ENCODE data around the gene KLHDC7A.
A peak's percentile ranks its signal among the peaks of the same experiment; 100 is the strongest.

KLHDC7A gene

GRCh38 chr1:18475234-18475905 is 5.4 kb upstream of the KLHDC7A start:
- H3K4me1 ChIP-seq (ENCODE audit: control insufficient read depth, low read depth, low read length), result peaks cover 19% of the 10 kb centered on the region
- H3K4me3 ChIP-seq (ENCODE audit: low read length), result no peak overlapping the region
- no peaks in the 10 kb centered on the region for H3K27me3 ChIP-seq (ENCODE audit: control insufficient read depth, insufficient read depth, low read length)
- no peak overlapping the region for H3K27ac ChIP-seq (ENCODE audit: low read length)
- H3K9ac ChIP-seq (ENCODE audit: low read length), result no peak overlapping the region
- H3K9me3 ChIP-seq (ENCODE audit: control insufficient read depth, low read depth, low read length), result no peaks in the 10 kb centered on the region
- no peaks in the 10 kb centered on the region for H3K36me3 ChIP-seq (ENCODE audit: control insufficient read depth, low read depth, low read length)

- no peaks in the 10 kb centered on the region for H3K27me3 ChIP-seq (ENCODE audit: control insufficient read depth, insufficient read depth, low read length)
- no peak overlapping the region for H3K9ac ChIP-seq (ENCODE audit: low read length)
- peaks cover 32% of the 10 kb centered on the region for H3K4me1 ChIP-seq (ENCODE audit: control insufficient read depth, low read depth, low read length)
- no peak overlapping the region for H3K27ac ChIP-seq (ENCODE audit: low read length)
- H3K4me3 ChIP-seq (ENCODE audit: low read length), result no peak overlapping the region
- H3K36me3 ChIP-seq (ENCODE audit: control insufficient read depth, low read depth, low read length), result peaks cover 7% of the 10 kb centered on the region
- H3K9me3 ChIP-seq (ENCODE audit: control insufficient read depth, low read depth, low read length), result no peaks in the 10 kb centered on the region
Observed at GRCh38 chr1:18479454-18479853, 1.3 kb upstream of the KLHDC7A start.

DNA sequence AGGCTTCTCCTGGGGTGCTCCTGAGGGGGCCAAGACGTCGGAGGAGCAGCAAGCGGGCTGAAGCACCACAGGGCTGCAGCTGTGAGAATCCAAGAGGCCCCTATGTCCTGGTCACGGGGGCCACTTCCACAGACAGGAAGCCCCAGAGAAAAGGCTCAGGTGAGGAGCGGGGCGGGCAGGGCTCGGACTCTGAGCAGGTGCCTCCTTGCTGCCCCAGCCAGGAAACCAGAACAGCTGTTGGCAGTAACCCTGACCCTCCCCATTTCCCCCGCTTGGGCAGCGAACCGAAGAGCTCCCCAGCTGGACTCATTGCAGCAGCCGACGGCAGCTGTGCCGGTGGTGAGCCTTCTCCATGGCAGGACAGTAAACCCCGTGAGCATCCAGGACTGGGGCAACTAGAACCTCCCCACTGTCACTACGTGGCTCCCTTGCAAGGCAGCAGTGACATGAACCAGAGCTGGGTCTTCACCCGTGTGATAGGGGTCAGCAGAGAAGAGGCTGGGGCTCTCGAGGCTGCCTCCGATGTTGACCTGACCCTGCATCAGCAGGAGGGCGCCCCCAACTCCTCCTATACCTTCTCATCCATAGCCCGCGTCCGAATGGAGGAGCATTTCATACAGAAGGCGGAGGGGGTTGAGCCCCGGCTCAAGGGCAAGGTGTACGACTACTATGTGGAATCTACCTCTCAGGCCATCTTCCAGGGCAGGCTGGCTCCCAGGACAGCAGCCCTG is 625 bp downstream of the KLHDC7A start:
- Histone ChIP-seq H3K4me1 (ENCODE audit: control insufficient read depth, low read depth, low read length) (peaks cover 31% of the 10 kb centered on the region), H3K27me3 (ENCODE audit: control insufficient read depth, insufficient read depth, low read length) (no peaks in the 10 kb centered on the region), H3K36me3 (ENCODE audit: control insufficient read depth, low read depth, low read length) (peaks cover 11% of the 10 kb centered on the region), H3K9ac (ENCODE audit: low read length) (no peak overlapping the region), H3K9me3 (ENCODE audit: control insufficient read depth, low read depth, low read length) (no peaks in the 10 kb centered on the region), H3K4me3 (ENCODE audit: low read length) (peak overlapping the region; percentile 37), H3K27ac (ENCODE audit: low read length) (peak overlapping the region; percentile 60)

- H3K9me3 ChIP-seq (ENCODE audit: control insufficient read depth, low read depth, low read length), result no peaks in the 10 kb centered on the region
- H3K36me3 ChIP-seq (ENCODE audit: control insufficient read depth, low read depth, low read length), result peaks cover 11% of the 10 kb centered on the region
- no peaks in the 10 kb centered on the region for H3K27me3 ChIP-seq (ENCODE audit: control insufficient read depth, insufficient read depth, low read length)
- no peak overlapping the region for H3K9ac ChIP-seq (ENCODE audit: low read length)
- no peak overlapping the region for H3K4me3 ChIP-seq (ENCODE audit: low read length)
- H3K4me1 ChIP-seq (ENCODE audit: control insufficient read depth, low read depth, low read length), result peaks cover 38% of the 10 kb centered on the region
- no peak overlapping the region for H3K27ac ChIP-seq (ENCODE audit: low read length)
Observed at GRCh38 chr1:18481921-18482701, 1.4 kb downstream of the KLHDC7A start.

DNA sequence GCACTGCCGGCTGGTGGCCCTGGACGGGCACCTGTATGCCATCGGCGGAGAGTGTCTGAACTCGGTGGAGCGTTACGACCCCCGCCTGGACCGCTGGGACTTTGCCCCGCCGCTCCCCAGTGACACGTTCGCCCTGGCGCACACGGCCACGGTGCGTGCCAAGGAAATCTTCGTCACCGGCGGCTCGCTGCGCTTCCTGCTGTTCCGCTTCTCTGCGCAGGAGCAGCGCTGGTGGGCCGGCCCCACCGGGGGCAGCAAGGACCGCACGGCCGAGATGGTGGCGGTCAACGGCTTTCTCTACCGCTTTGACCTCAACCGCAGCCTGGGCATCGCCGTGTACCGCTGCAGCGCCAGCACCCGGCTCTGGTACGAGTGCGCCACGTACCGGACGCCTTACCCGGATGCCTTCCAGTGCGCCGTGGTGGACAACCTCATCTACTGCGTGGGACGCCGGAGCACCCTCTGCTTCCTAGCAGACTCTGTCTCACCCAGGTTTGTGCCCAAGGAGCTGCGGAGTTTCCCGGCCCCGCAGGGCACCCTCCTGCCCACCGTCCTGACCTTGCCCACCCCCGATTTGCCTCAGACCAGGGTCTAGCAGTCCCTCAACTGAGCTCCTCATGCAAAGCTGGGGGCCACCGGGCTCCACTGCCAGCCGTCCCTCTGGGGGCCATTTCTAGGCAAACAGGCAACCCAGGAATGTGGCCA is 2.1 kb downstream of the KLHDC7A start:
- Histone ChIP-seq H3K36me3 (ENCODE audit: control insufficient read depth, low read depth, low read length) (peaks cover 11% of the 10 kb centered on the region), H3K9me3 (ENCODE audit: control insufficient read depth, low read depth, low read length) (no peaks in the 10 kb centered on the region), H3K4me3 (ENCODE audit: low read length) (no peak overlapping the region), H3K9ac (ENCODE audit: low read length) (no peak overlapping the region), H3K27me3 (ENCODE audit: control insufficient read depth, insufficient read depth, low read length) (no peaks in the 10 kb centered on the region), H3K27ac (ENCODE audit: low read length) (no peak overlapping the region), H3K4me1 (ENCODE audit: control insufficient read depth, low read depth, low read length) (peaks cover 40% of the 10 kb centered on the region)

GRCh38 chr1:18484276-18484675 is 3.5 kb downstream of the KLHDC7A start:
- no peak overlapping the region for H3K4me3 ChIP-seq (ENCODE audit: low read length)
- no peak overlapping the region for H3K27ac ChIP-seq (ENCODE audit: low read length)
- no peak overlapping the region for H3K9ac ChIP-seq (ENCODE audit: low read length)
- H3K36me3 ChIP-seq (ENCODE audit: control insufficient read depth, low read depth, low read length), result peaks cover 11% of the 10 kb centered on the region
- H3K9me3 ChIP-seq (ENCODE audit: control insufficient read depth, low read depth, low read length), result no peaks in the 10 kb centered on the region
- peaks cover 43% of the 10 kb centered on the region for H3K4me1 ChIP-seq (ENCODE audit: control insufficient read depth, low read depth, low read length)
- H3K27me3 ChIP-seq (ENCODE audit: control insufficient read depth, insufficient read depth, low read length), result no peaks in the 10 kb centered on the region

- no peaks in the 10 kb centered on the region for H3K27me3 ChIP-seq (ENCODE audit: control insufficient read depth, insufficient read depth, low read length)
- no peak overlapping the region for H3K9ac ChIP-seq (ENCODE audit: low read length)
- peaks cover 11% of the 10 kb centered on the region for H3K36me3 ChIP-seq (ENCODE audit: control insufficient read depth, low read depth, low read length)
- H3K27ac ChIP-seq (ENCODE audit: low read length), result no peak overlapping the region
- H3K4me3 ChIP-seq (ENCODE audit: low read length), result no peak overlapping the region
- peaks cover 39% of the 10 kb centered on the region for H3K4me1 ChIP-seq (ENCODE audit: control insufficient read depth, low read depth, low read length)
- no peaks in the 10 kb centered on the region for H3K9me3 ChIP-seq (ENCODE audit: control insufficient read depth, low read depth, low read length)
Observed at GRCh38 chr1:18484721-18485120, 4.0 kb downstream of the KLHDC7A start.

GRCh38 chr1:18485227-18485626 is 4.5 kb downstream of the KLHDC7A start:
- Histone ChIP-seq H3K27me3 (ENCODE audit: control insufficient read depth, insufficient read depth, low read length) (no peaks in the 10 kb centered on the region), H3K9ac (ENCODE audit: low read length) (no peak overlapping the region), H3K4me3 (ENCODE audit: low read length) (no peak overlapping the region), H3K4me1 (ENCODE audit: control insufficient read depth, low read depth, low read length) (peaks cover 33% of the 10 kb centered on the region), H3K9me3 (ENCODE audit: control insufficient read depth, low read depth, low read length) (no peaks in the 10 kb centered on the region), H3K36me3 (ENCODE audit: control insufficient read depth, low read depth, low read length) (peaks cover 11% of the 10 kb centered on the region), H3K27ac (ENCODE audit: low read length) (no peak overlapping the region)

- H3K4me3 ChIP-seq (ENCODE audit: low read length), result no peak overlapping the region
- H3K27ac ChIP-seq (ENCODE audit: low read length), result no peak overlapping the region
- no peaks in the 10 kb centered on the region for H3K9me3 ChIP-seq (ENCODE audit: control insufficient read depth, low read depth, low read length)
- no peak overlapping the region for H3K9ac ChIP-seq (ENCODE audit: low read length)
- peaks cover 26% of the 10 kb centered on the region for H3K4me1 ChIP-seq (ENCODE audit: control insufficient read depth, low read depth, low read length)
- H3K36me3 ChIP-seq (ENCODE audit: control insufficient read depth, low read depth, low read length), result peaks cover 11% of the 10 kb centered on the region
- no peaks in the 10 kb centered on the region for H3K27me3 ChIP-seq (ENCODE audit: control insufficient read depth, insufficient read depth, low read length)
Observed at GRCh38 chr1:18486195-18486594, 5.5 kb downstream of the KLHDC7A start.

GRCh38 chr1:18489417-18490143 is 8.8 kb downstream of the KLHDC7A start:
- no peaks in the 10 kb centered on the region for H3K27me3 ChIP-seq (ENCODE audit: control insufficient read depth, insufficient read depth, low read length)
- H3K27ac ChIP-seq (ENCODE audit: low read length), result no peak overlapping the region
- H3K9ac ChIP-seq (ENCODE audit: low read length), result no peak overlapping the region
- H3K36me3 ChIP-seq (ENCODE audit: control insufficient read depth, low read depth, low read length), result peaks cover 4% of the 10 kb centered on the region
- H3K4me1 ChIP-seq (ENCODE audit: control insufficient read depth, low read depth, low read length), result peaks cover 20% of the 10 kb centered on the region
- H3K4me3 ChIP-seq (ENCODE audit: low read length), result no peak overlapping the region
- no peaks in the 10 kb centered on the region for H3K9me3 ChIP-seq (ENCODE audit: control insufficient read depth, low read depth, low read length)

- no peak overlapping the region for H3K9ac ChIP-seq (ENCODE audit: low read length)
Observed at GRCh38 chr1:18491168-18491567, 10.4 kb downstream of the KLHDC7A start.

More at GRCh38 chr1:18491168-18491567, 10.4 kb downstream of the KLHDC7A start:
- Histone ChIP-seq H3K4me1 (ENCODE audit: control insufficient read depth, low read depth, low read length) (peaks cover 17% of the 10 kb centered on the region), H3K27ac (ENCODE audit: low read length) (no peak overlapping the region), H3K27me3 (ENCODE audit: control insufficient read depth, insufficient read depth, low read length) (no peaks in the 10 kb centered on the region), H3K36me3 (ENCODE audit: control insufficient read depth, low read depth, low read length) (no peaks in the 10 kb centered on the region), H3K4me3 (ENCODE audit: low read length) (no peak overlapping the region), H3K9me3 (ENCODE audit: control insufficient read depth, low read depth, low read length) (no peaks in the 10 kb centered on the region)
